Middle frontal gyrus (tissue), 1 donor: ENCODE results near the gene CLBA1.

Experiments used
- DNase-seq: peaks from one replicate; pipeline ENCODE4 v3.0.0-alpha.2; 2015; ENCODE audit warnings: low spot score; ENCODE audit errors: extremely low spot score

Gene CLBA1

GRCh38 chr14:105005329-105005928, 19.8 kb downstream of the CLBA1 start:
- DNase-seq: no peak

DNA sequence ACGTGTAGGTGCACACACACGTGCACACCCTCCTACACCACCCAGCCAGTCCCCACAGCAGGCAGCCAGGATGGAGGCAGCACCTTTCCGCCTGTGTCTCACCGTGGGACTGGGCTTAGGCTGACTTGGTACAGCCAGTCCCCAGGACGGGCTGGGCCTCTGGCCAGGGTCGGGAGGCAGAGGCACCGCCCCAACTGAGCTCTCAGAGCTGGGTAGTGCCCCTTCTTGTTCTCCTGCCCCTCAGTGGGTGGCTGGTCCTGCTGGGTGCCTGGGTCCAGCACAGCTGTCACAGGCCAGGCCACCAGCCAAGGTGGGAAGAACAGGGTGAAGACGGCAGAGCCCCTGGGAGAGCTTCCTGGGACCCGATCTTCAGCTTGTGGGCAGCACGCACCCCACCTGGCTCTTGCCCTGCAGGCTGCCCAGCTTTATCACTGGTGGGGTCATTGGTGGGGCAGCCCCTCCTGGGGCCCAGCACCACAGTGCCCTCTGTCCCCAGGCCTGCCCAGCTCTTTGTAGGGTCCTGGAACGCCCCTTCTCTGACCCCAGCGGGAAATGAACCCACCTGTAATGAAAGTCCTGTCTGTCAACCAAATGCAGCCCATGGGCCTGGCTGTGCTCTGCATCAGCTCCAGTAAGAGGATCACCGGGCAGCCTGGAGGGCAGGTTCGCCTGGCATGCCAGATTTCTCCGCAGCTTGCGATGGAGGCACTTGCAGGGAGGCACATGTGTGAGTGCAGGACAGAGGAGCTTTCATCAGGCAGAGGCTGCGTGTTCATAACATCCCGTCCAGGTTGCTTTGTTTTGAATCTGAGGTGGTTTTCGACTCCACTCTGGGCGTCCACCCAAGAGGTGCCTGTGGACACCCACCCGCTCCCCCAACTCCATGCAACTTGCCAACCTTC, 20.6 kb downstream of the CLBA1 start:
- DNase-seq: no peak

DNA sequence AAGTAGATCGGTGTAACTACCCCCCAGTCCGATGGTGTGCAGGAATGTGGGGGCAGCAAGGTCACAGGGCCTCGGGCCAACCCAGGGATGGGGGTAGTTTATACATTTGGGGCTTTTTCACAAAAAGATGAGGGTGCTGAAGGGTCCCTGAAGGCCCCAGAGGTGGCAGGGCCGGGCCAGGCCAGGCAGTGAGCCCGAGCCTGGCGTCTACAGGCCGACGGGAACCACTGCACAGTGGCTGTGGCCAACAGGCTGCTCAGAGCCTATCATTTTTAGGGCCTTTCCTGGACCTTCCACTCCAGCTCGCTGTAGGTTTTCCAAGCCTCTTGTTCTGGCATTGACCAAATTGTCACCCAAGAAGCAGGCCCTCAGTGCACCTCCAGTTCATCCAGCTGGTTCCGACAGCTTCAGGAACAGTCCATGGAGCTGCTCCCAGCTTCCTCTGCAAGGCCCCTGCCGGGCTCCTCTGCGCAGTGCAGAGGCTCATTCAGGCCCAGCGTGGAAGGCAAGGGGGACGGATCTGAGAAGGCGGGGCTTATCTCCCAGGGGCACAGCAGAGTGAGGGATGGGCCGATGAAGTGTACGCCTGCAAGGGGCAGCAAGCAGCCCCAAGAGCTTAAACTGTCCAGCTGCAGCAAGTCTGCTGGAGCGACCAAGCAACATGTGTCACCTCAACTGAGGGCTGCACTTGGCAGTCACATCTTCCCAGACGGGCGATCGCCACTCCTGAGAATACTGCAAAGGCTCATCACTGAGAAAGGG, 21.4 kb downstream of the CLBA1 start:
- DNase-seq: no peak

- no peak for DNase-seq
These were observed 22.1 kb downstream of the CLBA1 start for GRCh38 chr14:105007593-105008264.

DNA sequence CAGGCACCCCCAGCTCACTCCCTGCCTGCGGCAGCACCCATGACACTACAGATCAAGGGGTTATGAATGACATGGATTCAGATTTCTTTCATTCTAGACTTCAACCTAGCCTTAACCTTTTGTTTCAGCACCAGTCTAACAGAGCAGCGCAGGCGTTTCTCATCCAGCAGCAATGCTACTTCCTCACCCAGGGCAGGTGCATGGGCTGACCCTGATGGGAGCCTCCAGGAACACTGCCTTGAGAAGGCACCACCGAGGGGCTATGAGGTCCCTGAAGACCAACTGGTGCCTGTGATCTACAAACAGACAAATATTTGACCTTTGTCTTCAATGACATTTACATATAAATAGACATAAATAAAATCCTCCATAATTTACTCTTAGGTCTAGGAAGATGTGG, 24.5 kb downstream of the CLBA1 start:
- DNase-seq: no peak

GRCh38 chr14:105010891-105011291, 25.3 kb downstream of the CLBA1 start:
- no peak for DNase-seq

DNA sequence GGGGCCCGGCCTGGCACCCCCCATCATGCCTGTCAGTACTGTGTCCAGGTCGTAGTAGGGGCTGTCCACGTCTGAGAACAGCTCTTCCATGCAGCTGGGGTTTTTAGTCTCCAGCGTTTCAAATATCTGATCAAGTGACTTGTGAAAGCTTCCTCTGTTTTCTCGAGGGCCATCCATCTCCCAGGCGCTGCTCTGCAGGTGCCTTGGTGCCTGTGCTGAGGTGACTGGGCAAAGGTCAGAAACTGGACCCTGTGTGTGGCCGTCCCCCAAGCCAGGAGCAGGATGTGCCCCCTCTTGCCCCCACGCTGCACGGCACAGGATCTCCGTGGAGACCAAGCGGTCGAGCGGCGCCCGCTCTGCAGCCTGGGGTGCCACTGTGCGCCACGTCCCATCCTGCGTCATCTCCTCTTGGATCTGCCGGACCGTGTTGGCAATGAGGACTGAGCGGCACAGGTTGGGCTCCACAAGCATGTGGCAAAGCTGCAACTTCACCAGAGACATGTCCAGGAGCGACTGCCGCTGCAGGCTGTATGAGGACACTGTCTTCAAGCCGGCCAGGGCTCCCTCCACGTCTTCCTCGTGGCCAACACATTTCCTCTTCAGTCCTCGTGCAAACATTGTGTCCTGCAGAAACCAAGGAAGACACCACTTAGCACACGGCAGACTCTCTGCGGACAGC, 25.9 kb downstream of the CLBA1 start:
- no peak for DNase-seq

GRCh38 chr14:105012171-105012985, 26.8 kb downstream of the CLBA1 start:
- no peak for DNase-seq

- DNase-seq: no peak
These were observed 27.7 kb downstream of the CLBA1 start for GRCh38 chr14:105013150-105013785.

GRCh38 chr14:105014032-105014431, 28.4 kb downstream of the CLBA1 start:
- DNase-seq: no peak

DNA sequence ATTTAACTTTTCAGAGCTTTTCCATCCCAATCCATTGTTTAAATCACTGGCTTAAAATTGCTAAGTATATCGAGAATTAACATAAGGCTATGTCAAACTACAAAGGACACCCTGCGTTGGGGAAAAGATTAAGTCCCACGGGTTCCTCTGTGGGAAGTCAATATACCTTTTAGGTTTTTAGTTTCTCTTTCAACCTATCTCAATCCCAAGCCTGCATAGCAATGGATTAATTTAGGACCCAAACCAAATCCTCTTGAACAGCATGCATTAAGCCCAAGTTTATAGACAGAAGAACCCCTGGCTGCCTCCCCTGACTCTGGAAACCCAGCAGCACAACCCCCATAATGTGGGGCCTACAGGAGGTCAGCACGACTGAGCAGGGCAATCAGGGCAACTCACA, 29.0 kb downstream of the CLBA1 start:
- DNase-seq: no peak

- no peak for DNase-seq
These were observed 29.7 kb downstream of the CLBA1 start for GRCh38 chr14:105015242-105015641.

GRCh38 chr14:105015905-105016304, 30.3 kb downstream of the CLBA1 start:
- DNase-seq: no peak

DNA sequence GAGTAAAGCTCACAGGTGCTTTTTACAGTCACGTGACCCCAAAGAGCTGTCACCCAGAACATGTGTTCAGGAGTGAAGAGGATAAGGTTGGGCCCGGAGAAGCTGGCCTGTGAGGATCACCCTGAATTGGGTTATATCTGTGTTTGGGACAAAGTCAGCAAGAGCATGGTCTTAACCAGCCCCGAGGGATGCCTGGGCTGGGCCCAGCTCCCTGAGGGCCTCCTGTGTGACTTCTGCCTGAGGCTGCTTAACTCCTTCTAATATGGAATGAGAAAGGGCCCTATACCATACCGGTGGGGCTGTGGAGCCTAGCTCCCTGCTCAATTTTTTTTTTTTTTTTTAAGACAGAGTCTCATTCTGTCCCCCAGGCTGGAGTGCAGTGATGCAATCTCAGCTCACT, 32.8 kb downstream of the CLBA1 start:
- no peak for DNase-seq

DNA sequence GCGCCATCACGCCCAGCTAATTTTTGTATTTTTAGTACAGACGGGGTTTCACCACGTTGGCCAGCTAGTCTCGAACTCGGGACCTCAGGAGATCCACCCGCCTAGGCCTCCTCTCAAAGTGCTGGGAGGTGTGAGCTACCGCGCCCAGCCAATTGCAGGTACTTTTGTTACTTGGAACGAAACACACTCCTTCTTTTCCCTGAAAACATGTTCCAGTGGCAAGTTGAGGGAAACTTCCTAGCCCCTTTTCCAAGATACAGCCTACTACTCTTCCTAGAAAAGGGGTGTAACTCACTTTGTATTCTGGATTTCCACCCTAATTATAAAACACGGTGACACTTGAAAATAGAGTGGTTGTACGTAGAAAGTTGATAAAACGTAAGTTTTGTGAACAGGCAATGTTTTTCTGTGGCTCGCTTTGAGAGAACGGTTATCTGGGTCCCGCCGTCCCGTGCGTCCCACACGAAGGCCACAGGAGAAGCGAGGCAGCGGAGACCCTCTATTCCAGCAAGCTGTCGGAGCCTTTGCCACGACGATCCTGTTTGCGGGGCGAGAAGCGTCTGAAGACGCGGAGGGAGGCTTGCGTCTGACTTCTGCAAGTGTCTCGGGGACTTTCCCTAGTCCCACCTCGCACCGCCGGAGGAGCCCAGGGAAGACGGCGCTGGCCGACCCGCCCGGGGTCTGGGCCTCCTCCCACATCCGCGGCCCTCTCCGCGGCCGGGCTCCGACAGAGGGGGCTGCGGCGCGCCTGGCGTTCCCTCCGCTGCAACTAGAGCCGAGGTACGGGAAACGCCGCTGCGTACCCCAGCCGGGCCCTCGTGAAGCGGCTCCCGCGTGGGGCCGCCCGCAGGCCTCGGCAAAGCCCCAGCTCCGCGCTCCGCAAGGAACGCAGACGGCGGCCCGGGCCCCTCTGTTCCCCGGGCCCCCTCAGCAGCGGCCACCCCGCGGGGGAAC, 34.5 kb downstream of the CLBA1 start:
- DNase-seq: no peak

- DNase-seq: peak; percentile 94
These were observed 35.4 kb downstream of the CLBA1 start, which contains the start of gene CDCA4 for GRCh38 chr14:105020815-105021655. TSS of gene CDCA4 (minus strand) at chr14:105021083. CDS start at chr14:105011929, 9,154 bp downstream.

DNA sequence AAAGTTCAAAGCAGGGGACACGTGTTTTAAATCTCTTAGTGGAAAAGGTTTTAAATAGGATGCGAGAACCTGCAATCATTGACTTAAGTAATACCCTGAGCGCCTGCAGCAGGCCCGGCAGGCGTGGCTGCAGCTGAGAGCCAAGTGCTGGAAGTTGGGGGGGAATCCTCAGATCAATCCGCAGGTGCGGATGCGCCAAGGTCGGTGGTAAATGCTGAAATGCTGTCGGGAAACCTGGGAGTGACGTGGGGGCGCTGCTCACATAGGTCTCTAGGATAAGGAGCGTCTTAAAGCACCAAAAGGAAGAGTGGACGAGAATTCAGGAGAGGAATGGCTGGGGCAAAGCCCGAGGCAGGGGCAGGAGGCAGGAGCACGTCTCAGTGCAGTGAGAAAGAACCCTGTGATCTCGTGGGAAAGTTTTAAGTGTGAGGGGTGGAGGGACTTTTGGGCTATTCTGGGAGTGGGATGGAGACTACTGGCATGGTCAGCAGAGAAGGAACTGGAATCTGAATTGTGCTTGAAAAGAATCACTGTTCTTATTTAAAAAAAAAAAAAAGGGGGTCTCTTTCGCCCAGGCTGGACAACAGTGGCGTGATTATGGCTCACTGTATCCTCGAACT, 36.2 kb downstream of the CLBA1 start:
- DNase-seq: no peak
